NCI-H774 (cell line): ENCODE measurements around the gene SLIT2.

Experiments used
- DNase-seq: peaks from one replicate; lab custom pipeline; 2025; lab: John Stamatoyannopoulos, UW

The SLIT2 gene

DNA sequence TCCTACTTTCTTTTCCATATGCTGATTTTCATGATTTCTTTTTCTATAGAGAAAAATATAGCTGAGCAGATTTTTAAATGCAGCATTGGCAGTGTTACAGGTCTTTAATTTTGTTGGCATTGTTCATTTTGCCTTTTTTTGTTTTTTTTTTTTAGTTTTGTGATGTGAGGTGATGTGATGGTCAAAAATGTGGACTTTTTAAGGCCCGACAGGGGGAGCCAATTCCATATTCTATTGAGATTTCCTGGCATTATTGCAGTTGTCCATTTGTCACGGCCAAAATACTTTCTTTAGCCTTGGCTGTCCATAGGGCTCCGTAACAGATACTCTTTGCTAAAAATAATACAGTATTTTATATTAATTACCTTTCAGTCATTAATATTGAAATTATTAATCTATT lies 47.8 kb downstream of the SLIT2 start:
- DNase-seq: no peak

DNA sequence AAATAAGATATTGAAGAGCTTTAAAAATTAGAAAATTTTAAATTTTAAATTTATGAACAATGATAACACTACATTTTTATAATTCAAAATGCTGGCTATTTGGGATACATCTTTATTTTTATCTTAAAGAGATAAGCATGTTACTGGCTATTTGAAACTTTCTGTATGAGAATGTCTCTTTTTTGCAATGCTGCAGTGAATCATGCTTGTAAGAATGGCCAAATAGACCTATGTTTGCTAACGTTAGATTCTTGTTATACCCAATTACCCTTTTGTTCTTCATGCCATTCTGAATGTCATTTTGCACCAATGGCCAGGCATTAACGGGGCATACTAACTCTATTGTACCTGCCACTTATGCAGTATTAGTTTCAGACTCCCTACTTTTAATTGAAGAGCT lies 49.5 kb downstream of the SLIT2 start:
- no peak for DNase-seq
